ENCODE results near the gene ADARB2.

ADARB2 gene

GRCh38 chr10:1578392-1579140 lies 158.8 kb downstream of the ADARB2 start:
- DNase-seq (ENCODE audit: low spot score) (peak; percentile 39), ATAC-seq (ENCODE audit: low read depth) (no peak)
- no peaks in the 10 kb centered on the region for H3K4me1 ChIP-seq (ENCODE audit: insufficient read depth, poor library complexity, severe bottlenecking)
- no peak overlapping the region for H3K27ac ChIP-seq (ENCODE audit: poor library complexity, severe bottlenecking)
- no peak for TF ChIP-seq CTCF (IDR thresholded peaks at IDR 0.05; ENCODE audit: poor library complexity, severe bottlenecking)
- H3K36me3 ChIP-seq (ENCODE audit: low read depth) = no peaks in the 10 kb centered on the region
- H3K27me3 ChIP-seq (ENCODE audit: insufficient read depth, poor library complexity, severe bottlenecking) = no peaks in the 10 kb centered on the region
- H3K9me3 ChIP-seq (ENCODE audit: severe bottlenecking) = no peaks in the 10 kb centered on the region
- H3K4me3 ChIP-seq (ENCODE audit: severe bottlenecking) = no peak overlapping the region

GRCh38 chr10:1577945-1578344 lies 159.4 kb downstream of the ADARB2 start:
- no peak for TF ChIP-seq CTCF (IDR thresholded peaks at IDR 0.05; ENCODE audit: poor library complexity, severe bottlenecking)
- H3K4me1 ChIP-seq (ENCODE audit: insufficient read depth, poor library complexity, severe bottlenecking) = no peaks in the 10 kb centered on the region
- H3K27ac ChIP-seq (ENCODE audit: poor library complexity, severe bottlenecking) = no peak overlapping the region
- DNase-seq (ENCODE audit: low spot score) = peak; percentile 15
- no peak for ATAC-seq (ENCODE audit: low read depth)
- no peaks in the 10 kb centered on the region for H3K27me3 ChIP-seq (ENCODE audit: insufficient read depth, poor library complexity, severe bottlenecking)
- H3K36me3 ChIP-seq (ENCODE audit: low read depth) = no peaks in the 10 kb centered on the region
- H3K4me3 ChIP-seq (ENCODE audit: severe bottlenecking) = no peak overlapping the region
- no peaks in the 10 kb centered on the region for H3K9me3 ChIP-seq (ENCODE audit: severe bottlenecking)

GRCh38 chr10:1577373-1577770 lies 160.0 kb downstream of the ADARB2 start:
- Histone ChIP-seq H3K4me1 (ENCODE audit: insufficient read depth, poor library complexity, severe bottlenecking) (no peaks in the 10 kb centered on the region), H3K27me3 (ENCODE audit: insufficient read depth, poor library complexity, severe bottlenecking) (no peaks in the 10 kb centered on the region), H3K27ac (ENCODE audit: poor library complexity, severe bottlenecking) (no peak overlapping the region), H3K36me3 (ENCODE audit: low read depth) (no peaks in the 10 kb centered on the region), H3K9me3 (ENCODE audit: severe bottlenecking) (no peaks in the 10 kb centered on the region), H3K4me3 (ENCODE audit: severe bottlenecking) (no peak overlapping the region)
- TF ChIP-seq CTCF (IDR thresholded peaks at IDR 0.05; ENCODE audit: poor library complexity, severe bottlenecking) = no peak
- ATAC-seq (ENCODE audit: low read depth) (no peak), DNase-seq (ENCODE audit: low spot score) (peak; percentile 19)

GRCh38 chr10:1576467-1577372 lies 160.6 kb downstream of the ADARB2 start:
- H3K9me3 ChIP-seq (ENCODE audit: severe bottlenecking) = no peaks in the 10 kb centered on the region
- no peak for TF ChIP-seq CTCF (IDR thresholded peaks at IDR 0.05; ENCODE audit: poor library complexity, severe bottlenecking)
- DNase-seq (ENCODE audit: low spot score) = peak; percentile 9
- no peak overlapping the region for H3K4me3 ChIP-seq (ENCODE audit: severe bottlenecking)
- no peak for ATAC-seq (ENCODE audit: low read depth)
- H3K27ac ChIP-seq (ENCODE audit: poor library complexity, severe bottlenecking) = no peak overlapping the region
- H3K36me3 ChIP-seq (ENCODE audit: low read depth) = no peaks in the 10 kb centered on the region
- H3K4me1 ChIP-seq (ENCODE audit: insufficient read depth, poor library complexity, severe bottlenecking) = no peaks in the 10 kb centered on the region
- no peaks in the 10 kb centered on the region for H3K27me3 ChIP-seq (ENCODE audit: insufficient read depth, poor library complexity, severe bottlenecking)

Data from RWPE2 (cell line).